ENCODE measurements around the gene RNF213. TPM values are rescaled to one million over a fixed set of nuclear protein-coding genes. Genes with fewer than 3 reads are reported as not detected.

RNF213 gene
- total RNA-seq, 1 donor from 2014 or later = 25.6 TPM

DNA sequence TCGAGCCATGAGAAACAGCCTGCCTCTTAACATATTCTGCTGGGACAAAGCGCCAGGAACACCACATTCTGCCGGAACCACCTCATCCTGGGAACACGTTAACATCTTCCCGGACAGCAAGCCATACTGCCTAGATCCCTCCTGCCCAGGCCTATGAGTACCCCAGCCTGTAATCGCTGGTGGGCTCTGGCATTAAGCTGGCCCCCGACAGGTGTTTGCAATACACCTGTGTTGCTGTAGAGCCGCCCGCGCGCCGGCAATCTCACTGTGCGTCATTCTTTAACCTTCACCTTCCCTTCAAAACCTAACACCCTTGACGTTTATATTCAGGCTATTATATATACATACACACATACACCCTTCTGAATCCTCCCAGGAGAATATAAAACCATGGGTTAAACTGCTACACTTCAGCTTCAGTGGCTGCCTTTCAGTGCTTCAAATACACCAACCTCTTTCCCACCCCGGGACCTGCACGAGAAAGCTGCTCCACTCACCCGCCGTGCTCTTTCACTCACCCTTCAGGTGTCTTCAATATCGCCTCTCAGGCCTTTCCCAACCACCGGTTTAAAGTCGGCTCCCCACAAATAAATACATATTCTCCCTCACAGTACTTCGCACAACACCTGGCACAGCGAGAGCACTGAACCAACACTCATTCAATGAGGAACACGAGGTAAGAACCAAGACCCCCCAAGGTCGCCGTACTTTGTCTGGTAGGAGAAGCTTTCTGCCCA lies 153.3 kb downstream of the RNF213 start:
- H3K27me3 ChIP-seq (ENCODE audit: low read depth) = no peaks in the 10 kb centered on the region
- peak overlapping the region; percentile 83 for H3K4me3 ChIP-seq
- TF ChIP-seq CTCF (IDR thresholded peaks at IDR 0.05; ENCODE audit: borderline replicate concordance) = no peak
- peaks cover 10% of the 10 kb centered on the region for H3K36me3 ChIP-seq
- intact Hi-C loops (cut with micrococcal nuclease) = no loop called here
- H3K27ac ChIP-seq (replicated peaks) = no peak overlapping the region
- DNase-seq = no peak
- H3K4me1 ChIP-seq = peaks cover 43% of the 10 kb centered on the region
- H3K9me3 ChIP-seq (replicated peaks) = no peaks in the 10 kb centered on the region

GRCh38 chr17:80414508-80414802 lies 153.8 kb downstream of the RNF213 start:
- Histone ChIP-seq H3K4me3 (peak overlapping the region; percentile 83), H3K27ac (replicated peaks) (peak overlapping the region; percentile 94), H3K27me3 (ENCODE audit: low read depth) (no peaks in the 10 kb centered on the region), H3K36me3 (peaks cover 10% of the 10 kb centered on the region), H3K9me3 (replicated peaks) (no peaks in the 10 kb centered on the region), H3K4me1 (peaks cover 43% of the 10 kb centered on the region)
- DNase-seq = no peak
- intact Hi-C loops (cut with micrococcal nuclease) = no loop called here
- no peak for TF ChIP-seq CTCF (IDR thresholded peaks at IDR 0.05; ENCODE audit: borderline replicate concordance)

DNA sequence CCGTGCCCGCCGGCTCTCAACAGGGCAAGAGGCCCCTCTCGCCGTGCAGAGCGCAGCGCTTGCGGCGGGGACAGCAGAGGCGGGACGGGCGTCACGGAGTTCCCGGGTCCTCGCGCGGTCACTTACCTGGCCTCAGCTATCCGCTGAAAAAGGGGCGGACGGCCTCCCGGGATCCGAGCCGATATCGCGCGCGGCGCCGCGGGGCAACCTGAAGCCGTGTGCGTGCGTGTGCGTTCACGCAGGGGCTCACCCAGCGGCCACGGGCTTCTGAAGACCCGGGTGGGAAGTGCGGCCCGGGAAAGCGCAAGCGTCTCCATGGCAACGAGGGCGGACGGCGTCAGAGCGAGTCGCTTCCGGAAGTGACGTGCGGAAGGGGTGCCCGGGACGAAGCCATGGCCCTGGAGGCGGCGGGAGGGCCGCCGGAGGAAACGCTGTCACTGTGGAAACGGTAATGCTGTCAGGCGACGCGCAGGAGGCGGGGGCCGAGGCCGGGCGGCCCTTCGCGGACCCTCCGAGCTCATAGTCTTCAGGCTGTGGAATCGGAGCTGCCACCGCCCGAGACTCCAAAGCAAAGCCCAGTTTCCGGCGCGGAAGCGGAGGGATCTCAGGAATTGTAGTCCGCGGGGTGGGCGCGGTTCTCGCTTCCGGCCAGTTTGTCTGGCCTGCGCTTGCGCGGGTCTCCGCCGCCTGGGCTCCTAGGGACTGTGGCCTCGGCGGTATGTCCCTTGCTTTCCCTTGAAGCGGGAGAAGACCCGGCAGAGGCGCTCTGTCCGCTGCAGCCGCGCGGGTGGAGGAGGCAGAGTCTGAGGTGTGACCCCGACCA lies 154.4 kb downstream of the RNF213 start, which contains the start of gene ENDOV:
TSS of gene ENDOV (plus strand) at position 365 of the 823 bp plus-strand sequence. CDS start at position 393, 28 bp downstream.
- peak within 1 kb of the TSS; percentile 94 for H3K27ac ChIP-seq (replicated peaks)
- H3K4me3 ChIP-seq = peak within 1 kb of the TSS; percentile 83
- no peak for TF ChIP-seq CTCF (IDR thresholded peaks at IDR 0.05; ENCODE audit: borderline replicate concordance)
- DNase-seq = peak; percentile 94
- intact Hi-C loops (cut with micrococcal nuclease) = no loop called here
- H3K36me3 ChIP-seq = peaks cover 14% of the 10 kb centered on the region
- H3K27me3 ChIP-seq (ENCODE audit: low read depth) = no peaks in the 10 kb centered on the region
- H3K4me1 ChIP-seq = peaks cover 43% of the 10 kb centered on the region
- H3K9me3 ChIP-seq (replicated peaks) = no peaks in the 10 kb centered on the region

GRCh38 chr17:80415626-80416137 lies 155.0 kb downstream of the RNF213 start:
- intact Hi-C loops (cut with micrococcal nuclease) = no loop called here
- Histone ChIP-seq H3K27ac (replicated peaks) (peak overlapping the region; percentile 94), H3K27me3 (ENCODE audit: low read depth) (no peaks in the 10 kb centered on the region)

More at GRCh38 chr17:80415626-80416137, 155.0 kb downstream of the RNF213 start:
- peak overlapping the region; percentile 83 for H3K4me3 ChIP-seq
- peaks cover 18% of the 10 kb centered on the region for H3K36me3 ChIP-seq
- no peak for DNase-seq
- TF ChIP-seq CTCF (IDR thresholded peaks at IDR 0.05; ENCODE audit: borderline replicate concordance) = no peak
- H3K9me3 ChIP-seq (replicated peaks) = no peaks in the 10 kb centered on the region
- peaks cover 43% of the 10 kb centered on the region for H3K4me1 ChIP-seq

Measured in left ventricle myocardium inferior (tissue), 1 donor.